Medulla oblongata (tissue), 1 donor: Measurements from ENCODE around the gene CSTPP1.
"Not testable (repeated sequence)": the region's sequence is repeated elsewhere in the genome, so short reads cannot be mapped to it uniquely, and the experiment has no call there.

Experiments used
- DNase-seq: peaks from one replicate; pipeline ENCODE4 v3.0.0-alpha.2; 2015; ENCODE audit errors: extremely low spot score

The CSTPP1 gene

GRCh38 chr11:46912526-46913150, 23.9 kb upstream of the CSTPP1 start:
- peak; percentile 37 for DNase-seq

- DNase-seq, result peak; percentile 54
Measured at GRCh38 chr11:46913484-46913883, 23.1 kb upstream of the CSTPP1 start.

- DNase-seq, result peak; percentile 32
Measured at GRCh38 chr11:46914363-46914762, 22.2 kb upstream of the CSTPP1 start.

- DNase-seq, result no peak
Measured at GRCh38 chr11:46914910-46915309, 21.7 kb upstream of the CSTPP1 start.

GRCh38 chr11:46916286-46917108, 20.1 kb upstream of the CSTPP1 start:
- DNase-seq, result peak; percentile 58

GRCh38 chr11:46917109-46917761, 19.3 kb upstream of the CSTPP1 start:
- DNase-seq, result peak; percentile 21

GRCh38 chr11:46917762-46918082, 18.8 kb upstream of the CSTPP1 start:
- no peak for DNase-seq

- peak; percentile 43 for DNase-seq
Measured at GRCh38 chr11:46918083-46918787, 18.3 kb upstream of the CSTPP1 start, which contains the start of gene LRP4. Gene LRP4, minus strand, starts transcription at chr11:46918550. Its CDS starts 171 bp downstream, at chr11:46918379.

GRCh38 chr11:46918788-46919513, 17.6 kb upstream of the CSTPP1 start:
- peak; percentile 21 for DNase-seq

GRCh38 chr11:46920755-46921154, 15.8 kb upstream of the CSTPP1 start:
- DNase-seq, result peak; percentile 58

- DNase-seq, result not testable (repeated sequence)
Measured at GRCh38 chr11:46927928-46928327, 8.6 kb upstream of the CSTPP1 start.

- not testable (repeated sequence) for DNase-seq
Measured at GRCh38 chr11:46928701-46929100, 7.9 kb upstream of the CSTPP1 start.

- no peak for DNase-seq
Measured at GRCh38 chr11:46930089-46930488, 6.5 kb upstream of the CSTPP1 start.

GRCh38 chr11:46942172-46942571, 5.6 kb downstream of the CSTPP1 start:
- DNase-seq, result no peak

- no peak for DNase-seq
Measured at GRCh38 chr11:46944356-46945075, 8.0 kb downstream of the CSTPP1 start.

- DNase-seq, result no peak
Measured at GRCh38 chr11:46947399-46948077, 11.0 kb downstream of the CSTPP1 start.

- no peak for DNase-seq
Measured at GRCh38 chr11:46948378-46949131, 12.0 kb downstream of the CSTPP1 start.

GRCh38 chr11:46949297-46949696, 12.7 kb downstream of the CSTPP1 start:
- DNase-seq, result no peak

- DNase-seq, result no peak
Measured at GRCh38 chr11:46951864-46952263, 15.3 kb downstream of the CSTPP1 start.
